HG03139 (cell line): ENCODE results near the gene GRAMD1B.

Experiments
- ATAC-seq: cut with Tn5 transposase; IDR thresholded peaks from one replicate; pipeline ENCODE4 v1.9.1; 2021; ENCODE audit not compliant: unreplicated experiment

GRAMD1B gene

DNA sequence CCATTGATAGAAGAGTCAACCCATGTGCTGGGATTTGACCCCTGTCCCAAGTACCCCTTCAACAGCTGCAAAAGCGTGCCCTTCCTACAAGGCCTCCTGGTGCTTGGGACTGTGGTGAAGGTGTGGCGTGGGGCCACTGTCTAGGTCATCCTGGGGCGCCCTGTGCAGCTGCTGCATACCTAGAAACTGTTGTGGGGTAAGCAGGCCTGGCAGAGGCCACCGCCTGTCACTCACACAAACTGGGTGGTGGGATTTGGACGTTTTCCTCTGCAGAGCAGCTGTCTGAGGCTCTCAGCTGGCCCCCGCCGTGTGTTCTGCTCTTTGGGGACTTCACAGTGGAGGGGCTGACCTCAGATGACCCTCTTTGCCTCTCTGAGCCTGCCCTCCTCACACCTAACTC is 154.7 kb downstream of the GRAMD1B start:
- ATAC-seq = no peak

DNA sequence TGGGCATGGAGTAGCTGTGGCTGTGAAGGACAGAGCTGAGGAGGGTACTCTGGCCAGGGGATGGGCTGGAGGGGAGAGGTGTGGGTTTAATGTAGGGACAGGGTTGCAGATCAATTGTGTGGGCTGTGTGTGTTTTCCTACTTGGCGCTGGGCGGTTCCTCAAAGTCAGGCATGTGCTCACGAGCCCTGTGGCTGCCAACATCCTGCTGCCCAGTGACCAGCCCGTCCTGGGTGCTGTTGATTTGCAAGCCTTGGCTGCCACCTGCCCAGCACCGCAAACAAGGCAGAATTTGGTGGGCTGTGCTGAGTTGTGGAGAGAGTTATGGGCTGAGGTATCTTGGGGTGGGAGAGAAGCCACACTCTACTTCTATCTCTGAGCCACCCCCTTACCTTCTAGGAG is 155.1 kb downstream of the GRAMD1B start:
- no peak for ATAC-seq

DNA sequence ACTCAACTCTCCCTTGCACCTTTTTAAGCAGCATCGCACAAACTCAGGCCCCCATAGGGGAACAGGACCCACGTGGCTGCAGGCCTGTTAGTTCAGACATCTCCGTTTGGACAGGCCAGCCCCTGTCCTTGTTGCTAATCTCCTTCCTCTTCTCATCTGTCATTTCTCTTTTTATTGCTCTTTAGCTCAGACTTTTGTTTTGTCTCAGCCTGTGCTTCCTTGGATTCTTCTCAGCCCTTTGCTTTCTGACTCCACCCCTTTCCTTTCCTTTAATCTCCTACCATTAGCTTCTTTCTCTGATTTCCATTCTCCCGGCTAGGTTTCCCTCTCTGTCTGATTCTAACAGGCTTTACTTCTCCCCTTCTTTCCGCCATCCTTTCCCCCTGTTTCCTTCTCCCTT is 155.6 kb downstream of the GRAMD1B start:
- no peak for ATAC-seq

DNA sequence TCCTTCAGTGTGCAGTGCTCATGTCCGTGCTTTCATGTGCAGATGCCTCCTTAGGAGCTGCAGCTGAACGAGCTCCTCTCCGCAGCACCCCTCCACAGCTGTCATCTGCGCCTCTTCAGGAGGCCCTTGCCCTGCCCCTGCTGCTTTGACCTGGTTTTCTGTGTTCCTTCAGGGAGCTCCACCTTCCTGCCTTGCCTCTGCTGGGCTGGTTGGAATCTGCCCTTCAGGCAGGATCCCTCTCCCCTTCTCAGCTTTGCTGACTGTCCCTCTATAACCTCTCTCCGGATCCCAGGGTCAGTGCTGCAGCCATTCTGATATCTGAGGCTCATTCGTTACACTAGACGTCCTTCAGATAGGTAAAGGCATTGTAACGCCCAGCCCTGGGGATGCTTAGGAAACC is 156.5 kb downstream of the GRAMD1B start:
- ATAC-seq = no peak

DNA sequence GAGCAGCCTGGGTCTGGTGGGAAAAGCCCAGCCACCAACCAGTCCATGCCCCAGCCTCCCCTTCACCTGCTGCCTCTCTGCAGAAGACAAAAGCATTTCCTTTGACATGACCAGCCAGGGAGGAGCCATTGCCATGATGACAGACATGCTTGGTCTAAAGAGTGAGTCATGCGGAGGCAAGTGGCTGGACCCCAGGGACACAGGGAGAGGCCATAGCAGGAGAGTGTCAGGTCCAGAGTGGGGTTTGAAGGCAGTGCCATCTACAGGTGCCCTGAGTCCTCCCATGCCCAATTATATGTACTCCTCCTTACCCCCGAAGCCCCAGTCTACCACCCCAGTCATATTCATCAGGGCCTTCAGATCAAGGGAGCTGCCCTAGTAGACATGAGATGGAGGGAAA is 157.0 kb downstream of the GRAMD1B start:
- ATAC-seq = no peak

DNA sequence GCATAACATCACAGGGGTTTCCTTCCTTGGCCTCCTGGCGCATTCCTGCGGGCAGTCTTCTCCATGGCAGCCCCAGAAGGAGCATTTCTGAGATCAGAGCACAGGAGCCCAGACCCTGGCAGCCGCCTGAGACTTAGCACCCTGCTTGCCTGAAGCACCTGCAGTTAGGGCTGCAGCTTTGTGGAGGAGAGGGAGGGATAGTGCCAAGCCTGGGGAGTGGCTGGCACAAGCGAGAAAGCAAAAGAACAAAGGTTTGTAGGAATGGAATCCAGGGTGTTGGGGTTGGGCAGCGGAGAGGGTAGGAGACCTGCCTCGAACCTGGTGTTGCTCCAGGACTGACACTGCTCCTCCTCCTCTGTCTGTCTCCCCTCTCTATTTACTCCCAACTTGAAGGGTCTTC is 157.5 kb downstream of the GRAMD1B start:
- ATAC-seq = no peak

DNA sequence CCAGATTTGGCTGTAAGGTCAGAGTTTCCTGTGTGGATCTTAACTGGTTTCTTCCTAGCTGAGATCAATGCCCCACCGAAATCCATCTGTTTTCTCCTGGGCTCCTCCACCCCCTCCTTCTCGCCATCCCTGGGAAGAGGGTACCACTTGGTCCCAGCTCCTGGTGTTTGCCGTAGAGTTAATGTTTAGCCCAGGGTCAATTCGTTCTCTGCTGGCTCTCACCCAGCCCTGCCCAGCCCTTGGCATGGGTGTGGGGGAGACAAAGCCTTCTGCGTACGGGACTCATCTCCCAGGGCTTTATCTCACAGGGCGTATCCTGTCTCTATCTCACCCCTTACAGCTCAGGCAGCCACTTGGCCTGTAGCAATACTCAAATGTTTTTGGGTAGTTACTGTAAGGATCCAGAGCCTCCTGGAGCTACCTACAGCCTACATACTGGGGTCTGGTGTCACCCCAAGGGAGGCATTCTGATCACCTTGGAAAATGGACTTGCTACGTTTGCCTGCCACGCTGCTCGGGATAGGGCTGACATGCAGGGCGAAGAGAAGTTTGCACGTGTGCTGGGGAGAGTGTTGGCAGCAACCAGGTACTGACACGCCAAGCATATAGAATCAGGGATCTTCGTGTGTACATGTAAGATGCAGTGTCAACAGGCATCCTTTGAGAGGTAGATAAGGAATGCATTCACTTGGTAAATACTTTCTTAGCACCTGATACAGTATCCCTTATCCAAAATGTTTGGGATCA is 158.2 kb downstream of the GRAMD1B start:
- no peak for ATAC-seq

DNA sequence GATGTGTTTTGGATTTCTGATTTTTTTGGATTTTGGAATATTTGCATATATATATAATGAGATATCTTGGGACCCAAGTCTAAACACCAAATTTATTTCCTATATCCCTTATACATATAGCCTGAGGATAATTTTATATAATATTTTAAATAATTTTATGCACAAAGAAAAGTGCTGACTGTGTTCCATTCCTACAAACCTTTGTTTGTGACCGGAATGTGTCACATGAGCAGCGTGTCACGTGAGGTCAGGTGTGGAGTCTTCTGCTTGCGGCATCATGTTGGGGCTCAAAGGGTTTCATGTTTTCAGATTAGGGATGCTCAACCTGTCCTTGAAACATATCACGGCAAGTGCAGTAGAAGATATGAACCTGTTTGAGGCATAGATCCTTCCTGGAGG is 158.8 kb downstream of the GRAMD1B start:
- no peak for ATAC-seq

DNA sequence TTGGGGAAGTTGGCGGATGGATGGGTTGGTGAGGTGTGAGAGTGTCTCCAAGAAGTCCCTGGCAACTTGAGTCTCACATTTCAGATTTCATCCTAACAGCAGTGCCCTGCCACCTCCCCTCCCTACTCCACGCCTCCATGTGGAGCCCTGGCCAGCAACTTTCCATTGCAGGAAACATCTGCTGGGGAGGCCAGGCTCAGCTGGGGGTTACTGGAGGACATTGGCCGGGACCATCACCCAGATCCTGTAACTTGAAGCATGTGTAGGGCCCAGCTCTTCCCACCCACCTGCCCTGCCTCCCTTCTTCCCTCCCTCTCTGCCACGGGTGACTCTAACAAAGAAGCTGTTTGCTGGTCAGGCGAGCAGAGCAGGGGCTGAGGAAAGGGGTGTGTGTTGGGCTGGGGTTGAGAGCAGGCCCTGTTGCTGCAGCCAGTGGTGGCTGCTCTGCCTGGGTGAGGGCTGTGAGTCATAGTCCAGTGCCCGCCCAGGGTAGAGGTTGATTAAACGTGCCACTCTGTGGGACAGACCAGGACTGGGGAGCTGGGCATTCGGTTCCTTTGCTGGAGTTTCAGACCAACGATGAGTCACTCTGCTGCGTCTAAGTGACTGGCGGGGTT is 160.3 kb downstream of the GRAMD1B start:
- ATAC-seq = no peak

DNA sequence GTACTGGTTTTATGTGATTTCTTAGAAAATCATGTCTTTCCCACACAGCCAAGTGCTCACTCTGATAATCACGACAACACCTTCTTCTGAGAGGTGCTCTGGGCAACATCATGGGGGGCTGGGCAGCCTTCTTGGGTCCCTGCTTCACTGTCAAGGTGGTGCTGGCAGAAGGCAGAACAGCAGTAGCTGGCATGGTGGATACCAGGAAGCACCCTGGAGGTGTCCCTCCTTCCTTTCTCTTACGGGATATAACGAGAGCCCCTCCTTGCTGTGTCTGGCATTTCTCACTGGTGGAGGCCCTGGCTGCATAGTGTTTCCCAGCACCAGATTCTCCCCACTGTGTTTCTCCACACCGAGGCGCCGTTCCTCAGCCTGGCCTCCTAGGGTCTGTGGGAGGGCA is 163.5 kb downstream of the GRAMD1B start:
- no peak for ATAC-seq

DNA sequence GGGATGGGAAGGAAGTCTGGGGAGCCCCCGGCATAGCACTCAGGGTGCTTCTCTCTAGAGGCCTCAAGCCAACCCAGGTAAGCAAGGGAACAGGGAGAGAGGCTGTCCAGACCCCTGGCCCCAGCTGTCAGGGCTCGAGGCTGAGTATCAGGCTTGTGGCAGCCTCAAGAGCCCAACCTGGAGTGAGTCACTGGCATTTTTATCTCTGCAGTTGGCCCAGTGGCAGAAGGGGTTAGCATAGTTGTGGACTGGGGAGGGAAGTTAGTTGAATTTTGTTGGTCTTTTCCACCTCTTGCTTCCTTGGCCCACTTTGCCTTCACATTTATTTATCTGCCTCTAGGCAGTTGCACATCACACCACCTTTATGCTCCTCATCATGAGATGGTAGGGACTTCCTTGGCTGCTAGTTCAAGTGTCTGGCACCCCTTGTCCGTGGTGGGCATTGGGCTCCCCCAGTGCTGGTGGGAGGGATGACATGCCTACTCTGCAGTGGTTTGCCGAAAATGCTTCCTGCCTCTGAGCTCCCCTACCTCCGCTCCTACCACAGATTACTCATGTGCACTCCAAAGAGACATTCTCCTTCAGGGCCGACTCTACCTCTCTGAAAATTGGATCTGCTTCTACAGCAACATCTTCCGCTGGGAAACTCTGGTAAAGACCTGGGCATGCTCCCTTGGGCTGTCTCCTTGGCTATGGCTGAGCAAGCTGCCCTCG is 164.3 kb downstream of the GRAMD1B start:
- ATAC-seq = no peak

DNA sequence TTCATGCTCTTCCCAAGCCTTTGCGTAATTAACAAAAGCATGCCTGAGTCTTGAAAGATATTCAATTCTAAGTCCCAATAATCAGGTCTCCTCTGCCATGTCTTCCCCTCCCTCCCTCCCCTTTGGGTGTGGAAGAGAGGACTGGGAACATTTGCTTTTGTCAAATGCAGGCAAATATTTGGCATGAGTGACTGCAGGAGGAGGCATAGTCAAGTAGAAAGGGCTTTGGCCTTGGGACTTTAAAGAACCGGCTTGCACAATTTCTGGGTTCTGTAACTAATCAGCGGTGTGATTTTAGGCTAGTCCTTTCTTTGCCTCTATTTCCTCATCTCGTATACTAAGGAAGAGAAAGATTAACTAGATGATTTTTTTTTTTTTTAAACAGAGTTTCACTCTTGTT is 164.9 kb downstream of the GRAMD1B start:
- ATAC-seq = no peak

DNA sequence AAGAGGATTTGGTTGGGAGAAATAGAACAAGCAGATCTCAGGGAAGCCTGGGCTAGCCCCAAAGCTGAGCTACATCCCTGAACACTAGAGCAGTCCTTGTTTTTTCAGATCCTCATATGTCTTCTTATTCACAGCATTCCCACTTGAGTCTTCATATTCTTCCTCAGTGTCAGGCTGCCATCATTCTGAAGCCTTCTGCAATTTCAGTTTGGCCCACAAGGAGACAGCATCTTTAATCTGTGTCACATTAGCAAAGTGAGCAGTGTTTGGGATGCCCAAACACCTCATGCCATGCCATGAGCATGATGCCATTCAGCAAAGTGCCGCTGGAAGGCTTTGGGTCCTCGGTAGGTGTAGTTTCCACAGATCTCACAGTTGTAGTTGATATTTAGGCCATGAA is 167.8 kb downstream of the GRAMD1B start:
- ATAC-seq = no peak

DNA sequence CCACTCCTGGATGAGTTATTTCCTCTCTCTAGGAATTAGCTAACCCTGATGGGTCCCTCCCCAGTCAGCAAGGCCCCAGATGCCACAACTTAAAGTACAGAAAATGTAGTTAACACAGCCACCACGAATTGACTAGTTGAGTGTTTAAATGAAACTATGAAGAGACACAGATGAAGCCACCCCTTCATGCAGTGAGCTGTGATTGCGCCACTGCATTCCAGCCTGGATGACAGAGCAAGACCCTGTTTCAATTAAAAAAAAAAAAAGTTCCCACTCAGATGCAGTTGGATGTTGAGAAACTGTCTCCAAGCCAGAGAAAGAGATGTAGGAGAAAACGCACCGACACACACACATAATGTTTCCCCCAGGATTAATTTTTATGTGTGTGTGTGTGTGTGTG is 171.1 kb downstream of the GRAMD1B start:
- no peak for ATAC-seq

DNA sequence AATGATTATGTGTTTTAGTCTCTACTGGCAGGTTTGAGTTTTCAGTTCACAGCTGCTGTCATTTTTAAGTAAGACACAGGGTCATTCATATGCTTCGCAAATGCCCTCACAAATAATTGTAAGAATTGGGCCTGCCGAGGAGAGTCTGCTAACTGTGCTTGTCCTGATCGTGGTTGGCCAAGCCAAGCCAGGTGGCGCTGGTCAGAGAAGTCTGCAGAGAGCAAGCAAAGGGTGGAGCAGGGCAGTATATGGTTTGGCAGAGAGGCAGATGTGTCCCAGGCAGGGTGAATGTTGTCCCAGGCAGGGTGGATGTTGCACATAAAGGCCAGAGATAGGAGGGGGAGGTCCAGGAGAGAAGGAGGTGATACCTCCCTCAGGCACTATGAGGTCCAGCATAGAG is 171.7 kb downstream of the GRAMD1B start:
- no peak for ATAC-seq

DNA sequence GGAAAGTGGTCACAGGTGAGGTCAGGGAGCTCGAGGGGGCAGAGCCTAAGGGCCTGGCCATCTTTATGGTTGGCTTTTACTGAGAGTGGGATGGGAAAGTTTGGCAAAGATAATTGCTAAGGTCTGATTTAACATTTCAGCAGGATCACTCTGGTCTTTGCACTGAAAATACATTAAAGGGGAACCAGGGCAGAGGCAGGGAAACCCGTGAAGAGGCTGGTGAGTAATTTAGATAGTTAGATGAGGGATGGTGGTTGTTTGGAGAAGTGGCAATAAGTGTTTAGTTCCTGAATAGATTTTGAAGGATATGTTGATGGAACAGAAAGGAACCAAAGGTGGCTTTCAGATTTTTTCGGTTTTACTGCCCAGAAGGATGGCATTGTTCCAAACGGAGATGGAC is 173.6 kb downstream of the GRAMD1B start:
- ATAC-seq = no peak

DNA sequence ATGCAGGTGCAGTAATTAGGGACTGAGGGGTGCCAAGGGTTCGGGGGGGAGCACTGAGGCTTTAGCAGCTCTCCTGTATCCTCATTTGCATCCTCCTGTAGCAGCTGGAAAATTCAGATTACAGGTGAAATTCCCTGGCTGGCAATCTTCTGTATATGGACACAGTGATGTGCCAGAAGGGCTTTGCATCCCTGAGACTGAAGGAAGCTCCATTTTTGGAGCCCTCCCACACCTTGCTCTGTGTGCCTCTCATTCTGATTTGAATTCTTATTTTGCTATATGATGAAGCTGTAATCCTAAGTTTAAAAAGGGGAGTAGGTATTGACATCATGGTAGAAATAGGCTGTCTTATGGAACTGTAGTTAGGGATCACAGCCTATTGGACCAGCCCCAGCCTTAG is 177.7 kb downstream of the GRAMD1B start:
- ATAC-seq = no peak

DNA sequence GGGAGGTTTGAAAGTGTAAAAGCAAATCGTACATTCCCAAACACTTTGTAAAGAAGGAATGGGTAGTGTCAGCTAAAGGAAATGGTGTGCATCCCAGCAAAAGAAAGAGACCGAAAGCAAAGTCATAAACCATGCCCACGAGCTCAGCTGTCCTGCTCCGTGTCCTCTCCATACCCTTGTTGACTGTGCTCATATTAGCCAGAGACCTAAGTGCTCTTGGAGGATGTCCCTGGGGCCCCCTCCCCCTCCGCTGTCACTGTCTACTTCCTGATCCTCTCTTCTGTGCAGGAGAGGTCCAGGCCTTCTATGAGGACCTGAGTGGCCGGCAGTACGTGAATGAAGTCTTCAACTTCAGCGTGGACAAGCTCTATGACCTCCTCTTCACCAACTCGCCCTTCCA is 178.3 kb downstream of the GRAMD1B start:
- no peak for ATAC-seq

DNA sequence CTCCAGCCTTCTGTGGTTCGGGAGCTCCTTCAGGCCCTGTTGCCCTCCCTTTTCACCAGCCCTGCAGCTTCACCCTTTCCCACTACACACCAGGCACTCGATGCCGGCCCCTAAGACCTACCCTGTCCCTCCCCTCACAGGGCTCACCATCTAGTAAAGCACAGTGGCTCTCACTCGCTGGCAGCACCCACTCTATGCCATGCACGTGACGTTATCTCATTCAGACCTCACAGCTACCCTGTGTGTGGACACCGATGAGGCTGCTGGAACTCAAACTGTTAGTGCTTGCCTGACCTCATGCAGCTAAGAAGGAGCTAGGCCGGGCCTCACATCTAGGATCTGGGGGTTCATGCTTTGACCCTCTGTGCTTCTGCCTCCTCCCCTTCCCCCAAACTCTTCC is 178.9 kb downstream of the GRAMD1B start:
- no peak for ATAC-seq

DNA sequence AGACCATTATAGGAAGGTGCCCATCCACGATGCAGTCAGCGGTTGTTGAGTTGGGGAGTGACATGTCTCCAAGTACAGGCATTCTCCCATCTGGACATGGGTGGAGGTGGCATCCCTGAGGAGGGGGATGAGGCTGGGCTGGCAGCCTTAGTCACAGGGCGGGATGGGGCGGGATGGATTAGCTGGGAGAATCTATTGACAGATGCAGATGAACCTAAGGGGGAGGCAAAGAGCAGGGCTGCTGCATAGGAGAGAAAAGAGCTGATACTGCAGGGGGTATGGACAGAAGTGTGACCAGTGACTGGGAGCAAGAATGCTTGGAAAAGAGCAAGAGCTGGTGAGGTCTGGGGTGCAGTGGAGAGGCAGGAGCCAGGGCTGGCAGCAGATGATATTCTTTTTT is 181.6 kb downstream of the GRAMD1B start:
- ATAC-seq = no peak

DNA sequence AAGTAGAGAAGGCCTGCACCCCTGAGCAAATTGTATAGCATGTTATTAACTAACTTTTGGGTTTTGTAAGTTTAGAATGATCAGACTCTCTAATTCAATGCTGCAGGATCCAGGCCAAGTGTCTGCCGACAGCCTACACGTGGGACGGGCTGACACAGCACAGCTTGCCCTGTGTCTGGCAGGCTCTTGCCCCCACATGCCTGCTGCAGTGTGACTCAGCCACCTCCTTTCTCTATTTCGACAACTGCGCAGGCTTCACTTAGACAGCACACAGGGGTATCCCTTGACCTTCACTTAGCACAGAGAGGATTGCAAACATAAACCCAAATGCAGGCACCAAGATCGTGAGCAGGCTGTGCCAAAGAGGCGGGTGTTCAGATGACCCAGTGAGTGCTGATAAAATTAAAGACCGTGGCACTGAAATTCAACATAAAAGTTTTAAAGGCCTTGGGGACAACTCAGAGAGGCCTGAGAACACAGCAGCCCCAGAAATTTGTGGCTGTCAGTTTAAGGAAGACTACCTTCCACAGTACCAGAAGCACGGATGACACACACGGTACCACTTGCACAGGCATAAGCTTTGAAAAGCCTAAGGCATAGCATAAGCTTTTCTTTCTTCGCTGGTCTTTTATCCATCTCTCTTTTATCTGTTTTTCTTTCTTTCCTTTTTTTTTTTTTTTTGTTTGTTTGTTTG is 186.6 kb downstream of the GRAMD1B start:
- no peak for ATAC-seq

DNA sequence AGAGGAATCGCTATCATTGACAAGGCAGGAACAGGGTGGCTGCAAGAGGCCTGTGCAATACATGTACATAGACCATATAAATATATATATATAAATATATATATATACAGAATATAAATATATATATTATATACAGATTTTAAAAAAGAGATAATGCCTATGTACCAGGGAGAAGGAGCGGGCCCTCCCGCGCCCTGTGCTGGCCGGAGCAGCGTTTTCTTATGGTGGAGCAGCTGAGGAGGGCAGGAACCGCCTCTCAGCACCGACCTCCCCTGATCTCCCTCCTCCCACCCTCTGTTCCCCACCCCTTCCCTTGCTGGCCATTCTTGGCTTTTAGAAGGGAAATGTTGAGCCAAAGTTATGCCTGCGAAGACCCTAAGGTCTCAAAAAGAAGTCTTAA is 192.5 kb downstream of the GRAMD1B start:
- no peak for ATAC-seq
